Measurements from ENCODE around the gene PAIP2B. TPM values are rescaled to one million over a fixed set of nuclear protein-coding genes. Genes with fewer than 3 reads are reported as not detected.

PAIP2B gene
- total RNA-seq, 1 experiment from 2014 or later = 5.9 TPM

- TF ChIP-seq CBX3 (IDR thresholded peaks at IDR 0.05; ENCODE audit: low read depth) = no peak
- no peak for TF ChIP-seq ATF3 (IDR thresholded peaks at IDR 0.05)
- no peak for TF ChIP-seq EGR1 (IDR thresholded peaks at IDR 0.05; ENCODE audit: low read depth)
- no peak for TF ChIP-seq POLR2A (IDR thresholded peaks at IDR 0.05; ENCODE audit: borderline replicate concordance, extremely low read depth, insufficient read depth, insufficient read length)
- no peak for TF ChIP-seq ZBTB33 (IDR thresholded peaks at IDR 0.05; ENCODE audit: extremely low read depth, insufficient replicate concordance, low read length)
- TF ChIP-seq ELF1 (IDR thresholded peaks at IDR 0.05; ENCODE audit: borderline replicate concordance, low read depth) = no peak
- TF ChIP-seq MAX (IDR thresholded peaks at IDR 0.05) = no peak
- no peak for TF ChIP-seq POLR2AphosphoS5 (IDR thresholded peaks at IDR 0.05; ENCODE audit: low read depth, low read length)
- Histone ChIP-seq H3K4me3 (replicated peaks in 1 of 2; ENCODE audit: low read depth in 1 of 2, low read length in 2 of 2) (no peak overlapping the region), H3K36me3 (ENCODE audit: control insufficient read depth in 1 of 2, insufficient read depth in 2 of 2, low read length in 2 of 2) (no peaks in the 10 kb centered on the region), H3K9me2 (ENCODE audit: insufficient read depth) (no peaks in the 10 kb centered on the region), H2AFZ (ENCODE audit: low read depth, low read length, poor library complexity, severe bottlenecking) (no peak overlapping the region), H3K4me1 (ENCODE audit: control insufficient read depth in 1 of 2, insufficient read depth in 2 of 2, low read length in 2 of 2) (peaks cover 0 to 4% of the 10 kb centered on the region in 2 experiments; a peak in 1 of 4 replicates), H3K27ac (ENCODE audit: low read depth, low read length) (no peak overlapping the region), H3K27me3 (ENCODE audit: insufficient read depth, low read length) (no peaks in the 10 kb centered on the region), H3K9me3 (ENCODE audit: control insufficient read depth in 1 of 2, insufficient read depth in 1 of 2, low read depth in 1 of 2, low read length in 2 of 2) (no peaks in the 10 kb centered on the region), H4K20me1 (ENCODE audit: insufficient read depth) (no peaks in the 10 kb centered on the region), H3K79me2 (ENCODE audit: insufficient read depth, low read length) (no peaks in the 10 kb centered on the region), H3K4me2 (ENCODE audit: low read length) (no peak overlapping the region), H3K9ac (ENCODE audit: low read length) (no peak overlapping the region)
- DNase-seq (ENCODE audit: low read depth, low spot score) (no peak), ATAC-seq (no peak)
- ChIA-PET POLR2A (no interaction called here), RAD21 (ENCODE audit: low non-redundant PET in 1 of 2, low total read pairs in 2 of 2, uncharacterized antibody in 2 of 2, unreplicated experiment in 2 of 2) (no interaction called here), CTCF (no interaction called here)
- intact Hi-C loops (cut with micrococcal nuclease) = no loop called here
- no TSS peak for BruUV-seq (replicated peaks)
Measured at GRCh38 chr2:71187589-71187988, 39.3 kb downstream of the PAIP2B start.

- H3K9me2 ChIP-seq (ENCODE audit: insufficient read depth) = no peaks in the 10 kb centered on the region
- H3K36me3 ChIP-seq (ENCODE audit: control insufficient read depth in 1 of 2, insufficient read depth in 2 of 2, low read length in 2 of 2) = no peaks in the 10 kb centered on the region
- H3K27ac ChIP-seq (ENCODE audit: low read depth, low read length) = no peak overlapping the region
- BruUV-seq (replicated peaks) = no TSS peak
- no peak overlapping the region for H3K4me2 ChIP-seq (ENCODE audit: low read length)
- H3K27me3 ChIP-seq (ENCODE audit: insufficient read depth, low read length) = no peaks in the 10 kb centered on the region
- RAD21 ChIA-PET (ENCODE audit: low non-redundant PET in 1 of 2, low total read pairs in 2 of 2, uncharacterized antibody in 2 of 2, unreplicated experiment in 2 of 2) = no interaction called here
- no peak overlapping the region for H3K4me3 ChIP-seq (replicated peaks in 1 of 2; ENCODE audit: low read depth in 1 of 2, low read length in 2 of 2)
- CTCF ChIA-PET = no interaction called here
- no peak for DNase-seq (ENCODE audit: low read depth, low spot score)
- intact Hi-C loops (cut with micrococcal nuclease) = no loop called here
- no peak for ATAC-seq
- peaks cover 0 to 4% of the 10 kb centered on the region in 2 experiments; a peak in 1 of 4 replicates for H3K4me1 ChIP-seq (ENCODE audit: control insufficient read depth in 1 of 2, insufficient read depth in 2 of 2, low read length in 2 of 2)
- H2AFZ ChIP-seq (ENCODE audit: low read depth, low read length, poor library complexity, severe bottlenecking) = no peak overlapping the region
- H3K9ac ChIP-seq (ENCODE audit: low read length) = no peak overlapping the region
- POLR2A ChIA-PET = no interaction called here
- no peaks in the 10 kb centered on the region for H4K20me1 ChIP-seq (ENCODE audit: insufficient read depth)
- H3K9me3 ChIP-seq (ENCODE audit: control insufficient read depth in 1 of 2, insufficient read depth in 1 of 2, low read depth in 1 of 2, low read length in 2 of 2) = no peaks in the 10 kb centered on the region
- no peaks in the 10 kb centered on the region for H3K79me2 ChIP-seq (ENCODE audit: insufficient read depth, low read length)
- TF ChIP-seq ZBTB33 (IDR thresholded peaks at IDR 0.05; ENCODE audit: extremely low read depth, insufficient replicate concordance, low read length) = no peak
- no peak for TF ChIP-seq TCF7L2 (IDR thresholded peaks at IDR 0.05; ENCODE audit: borderline replicate concordance, extremely low read depth, insufficient read depth, insufficient read length)
- TF ChIP-seq RAD21 (IDR thresholded peaks at IDR 0.05; ENCODE audit: low read depth) = no peak
- no peak for TF ChIP-seq EGR1 (IDR thresholded peaks at IDR 0.05; ENCODE audit: low read depth)
- no peak for TF ChIP-seq ZNF274 (IDR thresholded peaks at IDR 0.05; ENCODE audit: low read depth, low read length)
- TF ChIP-seq EZH2 (IDR thresholded peaks at IDR 0.05) = no peak
Measured at GRCh38 chr2:71186973-71187372, 39.9 kb downstream of the PAIP2B start.
